Liver (tissue), 9 donors: ENCODE results near the gene TANGO2. TPM values are rescaled to one million over a fixed set of nuclear protein-coding genes. Genes with fewer than 3 reads are reported as not detected.

Experiments used
- DNase-seq: peaks from one replicate; pipeline ENCODE4 v3.0.0-alpha.2; 2017; ENCODE audit warnings: low spot score
- H3K27ac ChIP-seq, 2 donors: one replicate each; pipeline ENCODE4 v1.7.0; 2013; ENCODE audit warnings: inconsistent platforms in 2 of 2, low read length in 2 of 2, control low read depth in 1 of 2, low read depth in 1 of 2, mild to moderate bottlenecking in 1 of 2
- H3K27me3 ChIP-seq, 4 donors: one replicate each; pipeline versions ENCODE4 v1.6.1 to v1.7.0; 2013; ENCODE audit warnings: low read length in 3 of 4, inconsistent platforms in 1 of 4, mild to moderate bottlenecking in 1 of 4, moderate library complexity in 1 of 4; ENCODE audit not compliant: control insufficient read depth in 4 of 4, insufficient read depth in 4 of 4
- H3K36me3 ChIP-seq, 4 donors: one replicate each; pipeline versions ENCODE4 v1.6.1 to v1.7.0; 2013; ENCODE audit warnings: low read length in 3 of 4, mild to moderate bottlenecking in 3 of 4, low read depth in 1 of 4, moderate library complexity in 1 of 4; ENCODE audit not compliant: control insufficient read depth in 4 of 4, insufficient read depth in 3 of 4
- H3K4me1 ChIP-seq, 4 donors: one replicate each; pipeline versions ENCODE4 v1.6.1 to v1.7.0; 2013; ENCODE audit warnings: low read length in 3 of 4, mild to moderate bottlenecking in 3 of 4, moderate library complexity in 1 of 4; ENCODE audit not compliant: control insufficient read depth in 4 of 4, insufficient read depth in 4 of 4
- H3K4me3 ChIP-seq, 3 donors: one replicate each; pipeline versions ENCODE4 v1.6.1 to v1.7.0; 2013; ENCODE audit warnings: low read length in 3 of 3, control low read depth in 1 of 3, low read depth in 1 of 3, mild to moderate bottlenecking in 1 of 3
- H3K9ac ChIP-seq, 2 donors: one replicate each; pipeline ENCODE4 v1.7.0; 2013; ENCODE audit warnings: low read length in 2 of 2, mild to moderate bottlenecking in 2 of 2, moderate library complexity in 2 of 2, control low read depth in 1 of 2, low read depth in 1 of 2
- H3K9me3 ChIP-seq, 4 donors: one replicate each; pipeline versions ENCODE4 v1.6.1 to v1.7.0; 2013; ENCODE audit warnings: low read length in 3 of 4; ENCODE audit not compliant: control insufficient read depth in 4 of 4
- ATF3 ChIP-seq: IDR thresholded peaks from 2 replicates; pipeline ENCODE4 v1.6.1; 2016; ENCODE audit warnings: antibody characterized with exemption
- CTCF ChIP-seq: fragments of 150-350 bp; IDR thresholded peaks from 2 replicates; pipeline ENCODE4 v1.5.1; 2017; ENCODE audit warnings: improper control_type of control experiment, low read depth, low read length; ENCODE audit not compliant: missing input control
- EGR1 ChIP-seq, 2 donors: IDR thresholded peaks; 2 replicates each; pipeline ENCODE4 v1.6.1; 2016 to 2018; ENCODE audit warnings: antibody characterized with exemption in 2 of 2, low read depth in 2 of 2
- FOXA1 ChIP-seq: IDR thresholded peaks from 2 replicates; pipeline ENCODE4 v1.6.1; 2016; ENCODE audit warnings: antibody characterized with exemption
- FOXA2 ChIP-seq: IDR thresholded peaks from 2 replicates; pipeline ENCODE4 v1.6.1; 2016; ENCODE audit warnings: antibody characterized with exemption
- GABPA ChIP-seq, 2 donors: IDR thresholded peaks in 1 of 2; conservative IDR thresholded peaks in 1 of 2; 2 replicates each; pipeline ENCODE4 v1.6.1; 2016; ENCODE audit warnings: antibody characterized with exemption in 2 of 2, mild to moderate bottlenecking in 1 of 2, moderate library complexity in 1 of 2
- HNF4G ChIP-seq: IDR thresholded peaks from 2 replicates; pipeline ENCODE4 v1.6.1; 2016; ENCODE audit warnings: antibody characterized with exemption
- JUND ChIP-seq, 2 donors: IDR thresholded peaks; 2 replicates each; pipeline ENCODE4 v1.6.1; 2016; ENCODE audit warnings: antibody characterized with exemption in 2 of 2
- MAX ChIP-seq: IDR thresholded peaks from 2 replicates; pipeline ENCODE4 v1.6.1; 2016; ENCODE audit warnings: antibody characterized with exemption
- NR2F2 ChIP-seq: IDR thresholded peaks from 2 replicates; pipeline ENCODE4 v1.6.1; 2016; ENCODE audit warnings: antibody characterized with exemption
- RAD21 ChIP-seq, 2 donors: IDR thresholded peaks; 2 replicates each; pipeline ENCODE4 v1.6.1; 2016; ENCODE audit warnings: antibody characterized with exemption in 2 of 2, mild to moderate bottlenecking in 2 of 2
- REST ChIP-seq: IDR thresholded peaks from 2 replicates; pipeline ENCODE4 v1.6.1; 2016; ENCODE audit warnings: antibody characterized with exemption, mild to moderate bottlenecking
- RXRA ChIP-seq, 2 donors: IDR thresholded peaks; 2 replicates each; pipeline ENCODE4 v1.6.1; 2017 to 2018; ENCODE audit warnings: antibody characterized with exemption in 2 of 2, mild to moderate bottlenecking in 1 of 2
- SP1 ChIP-seq: IDR thresholded peaks from 2 replicates; pipeline ENCODE4 v1.6.1; 2018; ENCODE audit warnings: antibody characterized with exemption, mild to moderate bottlenecking
- TAF1 ChIP-seq: conservative IDR thresholded peaks from 2 replicates; pipeline ENCODE4 v1.6.1; 2016; ENCODE audit warnings: antibody characterized with exemption, mild to moderate bottlenecking
- YY1 ChIP-seq: IDR thresholded peaks from 2 replicates; pipeline ENCODE4 v1.6.1; 2016; ENCODE audit warnings: antibody characterized with exemption, mild to moderate bottlenecking
- ZBTB33 ChIP-seq: IDR thresholded peaks from 2 replicates; pipeline ENCODE4 v1.6.1; 2016; ENCODE audit warnings: antibody characterized with exemption
- WGBS: extraction: QIAGEN DNeasy Blood & Tissue Kit; methylation state at CpG from one replicate; pipeline ENCODE4 v1.1.7; 2013; 5-methylcytosine and 5-hydroxymethylcytosine counted together
- polyA plus RNA-seq, 2 donors: library from polyadenylated mRNA; stranded (reverse) in 1 of 2; unstranded in 1 of 2; fragments of 200-250 nt in 1 of 2; fragments of >200 nt in 1 of 2; fragmentation: Nextera tagmentation in 1 of 2; extraction: Ambion mirVana in 1 of 2; gene quantifications; one replicate each; pipeline versions ENCODE4 v1.2.1 to v1.2.3, GENCODE V29; 2013 to 2015
- total RNA-seq, 2 donors: library from RNA; depleted of rRNA; stranded (reverse); fragments of >200 nt; gene quantifications; one replicate each; pipeline ENCODE4 v1.2.3, GENCODE V29; 2014
- donor health status: healthy.
- donor health status: healthy.
- donor health status: healthy.
- donor health status: healthy.
- donor health status: healthy.

The TANGO2 gene
- total and polyA plus RNA-seq, 4 donors = 10.8 to 153 (median 16.1) TPM

- Histone ChIP-seq H3K27me3 (no peaks in the 10 kb centered on the region), H3K9ac (no peak overlapping the region), H3K36me3 (no peaks in the 10 kb centered on the region), H3K27ac (peak overlapping the region in 1 of 2 donors; percentile 23), H3K4me3 (no peak overlapping the region), H3K9me3 (no peaks in the 10 kb centered on the region), H3K4me1 (peaks cover 0 to 8% (median 5%) of the 10 kb centered on the region in 4 donors)
- TF ChIP-seq ZBTB33 (no peak), GABPA (IDR thresholded peaks at IDR 0.05 in 1 of 2, conservative IDR thresholded peaks at IDR 0.05 in 1 of 2) (no peak), NR2F2 (no peak), TAF1 (no peak), ATF3 (no peak), FOXA1 (no peak), RAD21 (IDR thresholded peaks at IDR 0.05) (no peak), EGR1 (IDR thresholded peaks at IDR 0.05; ENCODE audit: low read depth in 2 of 2) (no peak), REST (no peak), YY1 (no peak)
- WGBS = 93% methylated on average over 11 of the region's 11 CpGs
- DNase-seq = no peak
Measured at GRCh38 chr22:20008221-20008995, 12.5 kb upstream of the TANGO2 start.

- DNase-seq = no peak
- H3K4me3 ChIP-seq = no peak overlapping the region
- no peaks in the 10 kb centered on the region for H3K27me3 ChIP-seq
- H3K9ac ChIP-seq = no peak overlapping the region
- H3K36me3 ChIP-seq = no peaks in the 10 kb centered on the region
- peaks cover 0 to 10% (median 5%) of the 10 kb centered on the region in 4 donors for H3K4me1 ChIP-seq
- H3K27ac ChIP-seq = peak overlapping the region in 1 of 2 donors; percentile 37
- TF ChIP-seq JUND (IDR thresholded peaks at IDR 0.05) (no peak), REST (no peak), NR2F2 (no peak), HNF4G (no peak), YY1 (no peak), SP1 (no peak), TAF1 (no peak), RAD21 (IDR thresholded peaks at IDR 0.05) (no peak), RXRA (IDR thresholded peaks at IDR 0.05) (no peak), GABPA (IDR thresholded peaks at IDR 0.05 in 1 of 2, conservative IDR thresholded peaks at IDR 0.05 in 1 of 2) (no peak), CTCF (no peak), ZBTB33 (no peak), MAX (no peak), FOXA2 (no peak)
- 91% methylated on average over 9 of the region's 9 CpGs for WGBS
- H3K9me3 ChIP-seq = no peaks in the 10 kb centered on the region
Measured at GRCh38 chr22:20009018-20009491, 11.9 kb upstream of the TANGO2 start.
